CD4-positive, alpha-beta T cell treated with Interleukin-12 subunit alpha and Interleukin-12 subunit beta, for 1 hour (primary cell): ENCODE results near the gene RAB6B.

Experiments
- DNase-seq: peaks from one replicate; pipeline ENCODE4 v3.0.0-alpha.2; 2020

RAB6B gene

GRCh38 chr3:133855772-133856171 lies 39.9 kb downstream of the RAB6B start:
- no peak for DNase-seq

- DNase-seq = no peak
Measured at GRCh38 chr3:133855002-133855370, 40.7 kb downstream of the RAB6B start.

GRCh38 chr3:133854264-133855001 lies 41.2 kb downstream of the RAB6B start:
- no peak for DNase-seq

GRCh38 chr3:133853925-133854227 lies 41.8 kb downstream of the RAB6B start:
- no peak for DNase-seq

GRCh38 chr3:133853063-133853924 lies 42.4 kb downstream of the RAB6B start:
- DNase-seq = no peak

GRCh38 chr3:133851931-133852330 lies 43.8 kb downstream of the RAB6B start:
- DNase-seq = no peak

- no peak for DNase-seq
Measured at GRCh38 chr3:133851266-133851906, 44.3 kb downstream of the RAB6B start.

GRCh38 chr3:133850034-133850433 lies 45.6 kb downstream of the RAB6B start:
- DNase-seq = no peak

GRCh38 chr3:133849346-133849745 lies 46.3 kb downstream of the RAB6B start:
- no peak for DNase-seq

GRCh38 chr3:133845127-133845526 lies 50.6 kb downstream of the RAB6B start:
- DNase-seq = no peak

- DNase-seq = no peak
Measured at GRCh38 chr3:133843634-133844033, 52.0 kb downstream of the RAB6B start.

GRCh38 chr3:133842158-133842557 lies 53.5 kb downstream of the RAB6B start:
- DNase-seq = no peak

- no peak for DNase-seq
Measured at GRCh38 chr3:133841196-133841595, 54.5 kb downstream of the RAB6B start.

GRCh38 chr3:133840767-133841166 lies 54.9 kb downstream of the RAB6B start:
- no peak for DNase-seq

GRCh38 chr3:133840055-133840737 lies 55.5 kb downstream of the RAB6B start:
- no peak for DNase-seq

- DNase-seq = no peak
Measured at GRCh38 chr3:133838916-133839800, 56.5 kb downstream of the RAB6B start.

GRCh38 chr3:133838296-133838789 lies 57.3 kb downstream of the RAB6B start:
- no peak for DNase-seq

- DNase-seq = no peak
Measured at GRCh38 chr3:133837487-133838295, 58.0 kb downstream of the RAB6B start.

GRCh38 chr3:133836497-133837158 lies 59.1 kb downstream of the RAB6B start:
- no peak for DNase-seq

GRCh38 chr3:133835961-133836360 lies 59.7 kb downstream of the RAB6B start:
- no peak for DNase-seq

GRCh38 chr3:133835418-133835743 lies 60.3 kb downstream of the RAB6B start:
- DNase-seq = no peak
